ENCODE measurements around the gene DNLZ. TPM values are rescaled to one million over a fixed set of nuclear protein-coding genes. Genes with fewer than 3 reads are reported as not detected.

DNLZ gene
- total and polyA plus RNA-seq, 2 of the 4 experiments (the other 2 are of a cell fraction), result 2.0 to 11.4 TPM

GRCh38 chr9:136392538-136393449 lies 29.2 kb upstream of the DNLZ start:
- dilution Hi-C loops (cut with HindIII; ENCODE audit: low sequenced_read_pairs, unreplicated experiment) (no loop called here), intact Hi-C loops (cut with micrococcal nuclease) (no loop called here), in situ Hi-C loops (cut with MboI; ENCODE audit: low sequenced_read_pairs) (no loop called here)
- H2AK9ac ChIP-seq (replicated peaks; ENCODE audit: low read depth, low read length, poor library complexity), result no peak overlapping the region
- 89% methylated on average over 9 of the region's 21 CpGs; no CpG with 5 or more reads in 1 of the 2 experiments for WGBS, 2 experiments (ENCODE audit: extremely low coverage in 2 of 2, insufficient read length in 1 of 2)
- H3K9me3 ChIP-seq (ENCODE audit: control insufficient read depth, insufficient read depth, low read length), result no peaks in the 10 kb centered on the region
- no peak overlapping the region for H3K9ac ChIP-seq (ENCODE audit: low read depth, low read length)
- H4K91ac ChIP-seq (ENCODE audit: insufficient read depth, low read depth, low read length), result no peak overlapping the region
- no peak overlapping the region for H4K5ac ChIP-seq (ENCODE audit: low read depth, low read length)
- H3K18ac ChIP-seq (ENCODE audit: low read depth, low read length), result no peak overlapping the region
- no peaks in the 10 kb centered on the region for H3K27me3 ChIP-seq (ENCODE audit: control insufficient read depth, insufficient read depth, low read length)
- H3K36me3 ChIP-seq (ENCODE audit: control insufficient read depth, insufficient read depth, low read length), result peaks cover 74% of the 10 kb centered on the region
- no peak overlapping the region for H4K8ac ChIP-seq (ENCODE audit: low read depth in 2 of 2, low read length in 2 of 2)
- no peak overlapping the region for H2BK15ac ChIP-seq (ENCODE audit: low read depth, low read length)
- peaks cover 14 to 18% of the 10 kb centered on the region in 2 experiments for H3K79me1 ChIP-seq (ENCODE audit: low read depth in 1 of 2, low read length in 2 of 2)
- no peak overlapping the region for H3K14ac ChIP-seq (replicated peaks; ENCODE audit: low read depth, low read length)
- H3K27ac ChIP-seq (ENCODE audit: insufficient read depth, low read length), result no peak overlapping the region
- H3K9me1 ChIP-seq (ENCODE audit: insufficient read depth, low read length), result no peaks in the 10 kb centered on the region
- CTCF ChIA-PET, result no interaction called here
- H4K20me1 ChIP-seq (ENCODE audit: insufficient read depth, low read length), result peaks cover 3% of the 10 kb centered on the region; the same call in 1 of the 2 replicates
- no peaks in the 10 kb centered on the region for H3K4me1 ChIP-seq (ENCODE audit: control insufficient read depth, insufficient read depth, low read length)
- no peak overlapping the region for H3K23ac ChIP-seq (ENCODE audit: low read depth, low read length)
- no peak overlapping the region for H3K4me3 ChIP-seq (ENCODE audit: insufficient read depth, low read depth, low read length)
- POLR2A ChIA-PET (ENCODE audit: unreplicated experiment), result no interaction called here
- H3K4me2 ChIP-seq (ENCODE audit: low read depth, low read length), result no peak overlapping the region
- no peak overlapping the region for H2BK120ac ChIP-seq (ENCODE audit: low read depth, low read length)
- no peak overlapping the region for H3K4ac ChIP-seq (ENCODE audit: low read depth, low read length)
- DNase-seq (no peak), ATAC-seq (ENCODE audit: low read depth) (no peak)
- H3K56ac ChIP-seq (ENCODE audit: extremely low read depth, insufficient read depth, low read length), result no peak overlapping the region
- H2BK20ac ChIP-seq (ENCODE audit: low read depth, low read length), result no peak overlapping the region
- BruUV-seq (replicated peaks), result no TSS peak
- H2BK5ac ChIP-seq (ENCODE audit: low read depth, low read length, poor library complexity, severe bottlenecking), result no peak overlapping the region
- no peak overlapping the region for H2AFZ ChIP-seq (replicated peaks; ENCODE audit: low read length, poor library complexity)
- H2AK5ac ChIP-seq (ENCODE audit: low read depth, low read length), result no peak overlapping the region
- TF ChIP-seq, protein P1, sequence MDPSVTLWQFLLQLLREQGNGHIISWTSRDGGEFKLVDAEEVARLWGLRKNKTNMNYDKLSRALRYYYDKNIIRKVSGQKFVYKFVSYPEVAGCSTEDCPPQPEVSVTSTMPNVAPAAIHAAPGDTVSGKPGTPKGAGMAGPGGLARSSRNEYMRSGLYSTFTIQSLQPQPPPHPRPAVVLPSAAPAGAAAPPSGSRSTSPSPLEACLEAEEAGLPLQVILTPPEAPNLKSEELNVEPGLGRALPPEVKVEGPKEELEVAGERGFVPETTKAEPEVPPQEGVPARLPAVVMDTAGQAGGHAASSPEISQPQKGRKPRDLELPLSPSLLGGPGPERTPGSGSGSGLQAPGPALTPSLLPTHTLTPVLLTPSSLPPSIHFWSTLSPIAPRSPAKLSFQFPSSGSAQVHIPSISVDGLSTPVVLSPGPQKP (IDR thresholded peaks at IDR 0.05; ENCODE audit: borderline replicate concordance, low read depth, low read length), result no peak
- TF ChIP-seq RAD21 (IDR thresholded peaks at IDR 0.05; ENCODE audit: low read length), result no peak
- TF ChIP-seq, protein P2, sequence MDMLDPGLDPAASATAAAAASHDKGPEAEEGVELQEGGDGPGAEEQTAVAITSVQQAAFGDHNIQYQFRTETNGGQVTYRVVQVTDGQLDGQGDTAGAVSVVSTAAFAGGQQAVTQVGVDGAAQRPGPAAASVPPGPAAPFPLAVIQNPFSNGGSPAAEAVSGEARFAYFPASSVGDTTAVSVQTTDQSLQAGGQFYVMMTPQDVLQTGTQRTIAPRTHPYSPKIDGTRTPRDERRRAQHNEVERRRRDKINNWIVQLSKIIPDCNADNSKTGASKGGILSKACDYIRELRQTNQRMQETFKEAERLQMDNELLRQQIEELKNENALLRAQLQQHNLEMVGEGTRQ (IDR thresholded peaks at IDR 0.05; ENCODE audit: low read depth, low read length), result no peak
- no peak for TF ChIP-seq POLR2A (IDR thresholded peaks at IDR 0.05; ENCODE audit: low read depth, low read length)
- TF ChIP-seq FOS (IDR thresholded peaks at IDR 0.05; ENCODE audit: low read depth, low read length), result no peak
- TF ChIP-seq RFX5 (IDR thresholded peaks at IDR 0.05; ENCODE audit: low read depth, low read length), result no peak
- TF ChIP-seq SMC3 (IDR thresholded peaks at IDR 0.05; ENCODE audit: low read depth, low read length), result no peak
- TF ChIP-seq CTCF (conservative IDR thresholded peaks at IDR 0.05; ENCODE audit: low read depth, low read length), result no peak
- no peak for TF ChIP-seq MXI1 (IDR thresholded peaks at IDR 0.05; ENCODE audit: borderline replicate concordance, low read depth, low read length)
- TF ChIP-seq NFE2L2 (IDR thresholded peaks at IDR 0.05; ENCODE audit: low read depth, low read length), result no peak
- no peak for TF ChIP-seq MAFK (IDR thresholded peaks at IDR 0.05; ENCODE audit: low read depth, low read length)
- TF ChIP-seq CHD1 (IDR thresholded peaks at IDR 0.05; ENCODE audit: low read depth, low read length), result no peak
- TF ChIP-seq RCOR1 (IDR thresholded peaks at IDR 0.05; ENCODE audit: insufficient replicate concordance, low read length), result no peak
- TF ChIP-seq MAZ (IDR thresholded peaks at IDR 0.05; ENCODE audit: borderline replicate concordance, low read depth, low read length), result no peak
- TF ChIP-seq BHLHE40 (IDR thresholded peaks at IDR 0.05; ENCODE audit: low read depth, low read length), result no peak
